HEK293T (cell line): ENCODE results near the gene CADM2.

Experiments used
- ARNT ChIP-seq: fragments of 450-650 bp; IDR thresholded peaks from 2 replicates; pipeline ENCODE4 v1.6.1; 2017; ENCODE audit warnings: mild to moderate bottlenecking
- BHLHE40 ChIP-seq: fragments of 450-650 bp; IDR thresholded peaks from 2 replicates; pipeline ENCODE4 v1.6.1; 2016; ENCODE audit warnings: mild to moderate bottlenecking, moderate library complexity, borderline replicate concordance
- SP1 ChIP-seq: fragments of 450-650 bp; IDR thresholded peaks from 2 replicates; pipeline ENCODE4 v1.6.1; 2017
- SUZ12 ChIP-seq: fragments of 450-650 bp; IDR thresholded peaks from 2 replicates; pipeline ENCODE4 v1.6.1; 2016; ENCODE audit warnings: mild to moderate bottlenecking
- TARDBP ChIP-seq: fragments of 450-650 bp; IDR thresholded peaks from 2 replicates; pipeline ENCODE4 v1.6.1; 2016

GRCh38 chr3:84925571-84925970 lies 33.2 kb upstream of the CADM2 start:
- no peak for TF ChIP-seq TARDBP
- no peak for TF ChIP-seq BHLHE40
- TF ChIP-seq SUZ12: no peak
- no peak for TF ChIP-seq SP1
- TF ChIP-seq ARNT: no peak
